Measurements from ENCODE around the gene BUD23. TPM values are rescaled to one million over a fixed set of nuclear protein-coding genes. Genes with fewer than 3 reads are reported as not detected.
A peak's percentile ranks its signal among the peaks of the same experiment; 100 is the strongest.

BUD23 gene
- total and polyA plus RNA-seq, 9 of the 15 experiments (the other 6 are each of a cell fraction or from before 2014, with no cell fraction given) = 79.5 to 270 (median 150) TPM

GRCh38 chr7:73683056-73683787, at the start of gene BUD23, which contains the start of gene DNAJC30 (continued):
- no peak for TF ChIP-seq ZNF696 (CRISPR knock-in tag; conservative IDR thresholded peaks at IDR 0.05)
- TF ChIP-seq CAMTA2 (CRISPR knock-in tag; conservative IDR thresholded peaks at IDR 0.05) = no peak
- peak; percentile 58; the same call in 1 of the 2 replicates for TF ChIP-seq CREB3L1 (IDR thresholded peaks at IDR 0.05; ENCODE audit: borderline replicate concordance, low read depth)
- no peak for TF ChIP-seq NCOR1 (IDR thresholded peaks at IDR 0.05)
- TF ChIP-seq THRAP3 (IDR thresholded peaks at IDR 0.05; ENCODE audit: borderline replicate concordance) = no peak
- no peak; the same call in 1 of the 2 replicates for TF ChIP-seq FOXP1 (CRISPR knock-in tag; IDR thresholded peaks at IDR 0.05)
- TF ChIP-seq RB1 (IDR thresholded peaks at IDR 0.05; ENCODE audit: low read depth) = peak; percentile 51; the same call in 1 of the 2 replicates
- no peak for TF ChIP-seq SIRT6 (IDR thresholded peaks at IDR 0.05; ENCODE audit: low read depth, low read length)
- TF ChIP-seq, protein P1, sequence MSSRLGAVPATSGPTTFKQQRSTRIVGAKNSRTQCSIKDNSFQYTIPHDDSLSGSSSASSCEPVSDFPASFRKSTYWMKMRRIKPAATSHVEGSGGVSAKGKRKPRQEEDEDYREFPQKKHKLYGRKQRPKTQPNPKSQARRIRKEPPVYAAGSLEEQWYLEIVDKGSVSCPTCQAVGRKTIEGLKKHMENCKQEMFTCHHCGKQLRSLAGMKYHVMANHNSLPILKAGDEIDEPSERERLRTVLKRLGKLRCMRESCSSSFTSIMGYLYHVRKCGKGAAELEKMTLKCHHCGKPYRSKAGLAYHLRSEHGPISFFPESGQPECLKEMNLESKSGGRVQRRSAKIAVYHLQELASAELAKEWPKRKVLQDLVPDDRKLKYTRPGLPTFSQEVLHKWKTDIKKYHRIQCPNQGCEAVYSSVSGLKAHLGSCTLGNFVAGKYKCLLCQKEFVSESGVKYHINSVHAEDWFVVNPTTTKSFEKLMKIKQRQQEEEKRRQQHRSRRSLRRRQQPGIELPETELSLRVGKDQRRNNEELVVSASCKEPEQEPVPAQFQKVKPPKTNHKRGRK (tag; IDR thresholded peaks at IDR 0.05) = no peak
- peak; percentile 47 to 56; a peak in 1 of 4 replicates for TF ChIP-seq MAZ (CRISPR knock-in tag; conservative IDR thresholded peaks at IDR 0.05 in 1 of 2, IDR thresholded peaks at IDR 0.05 in 1 of 2)
- TF ChIP-seq HDGF (IDR thresholded peaks at IDR 0.05) = no peak
- TF ChIP-seq PATZ1 (CRISPR knock-in tag; IDR thresholded peaks at IDR 0.05; ENCODE audit: borderline replicate concordance) = no peak
- peak; percentile 30; the same call in 1 of the 2 replicates for TF ChIP-seq SAFB (IDR thresholded peaks at IDR 0.05; ENCODE audit: borderline replicate concordance, low read depth, low read length)
- TF ChIP-seq PHB (CRISPR knock-in tag; IDR thresholded peaks at IDR 0.05) = 0 out of 2 replicates have a peak, but pooled peaks have one; percentile 57
- TF ChIP-seq TARDBP (IDR thresholded peaks at IDR 0.05) = no peak
- no peak for TF ChIP-seq PRDM10 (IDR thresholded peaks at IDR 0.05; ENCODE audit: partially characterized antibody)
- TF ChIP-seq EWSR1 (IDR thresholded peaks at IDR 0.05; ENCODE audit: borderline replicate concordance, low read depth, partially characterized antibody) = no peak
- no peak for TF ChIP-seq GABPB2 (CRISPR knock-in tag; conservative IDR thresholded peaks at IDR 0.05)
